Renal cortical epithelial cell (primary cell): ENCODE measurements around the gene ITPKB. TPM values are rescaled to one million over a fixed set of nuclear protein-coding genes. Genes with fewer than 3 reads are reported as not detected.

ENCODE experiments used
- DNase-seq: peaks from one replicate; pipeline ENCODE4 v3.0.0-alpha.2; 2011; ENCODE audit warnings: low read depth
- total RNA-seq: library from RNA; depleted of rRNA; stranded (reverse); fragments of >200 nt; gene quantifications from 2 replicates; pipeline ENCODE4 v1.2.3, GENCODE V29; 2014

ITPKB gene
- total RNA-seq, 1 donor from 2014 or later: 5.9 TPM

- no peak for DNase-seq
These were observed 73.4 kb downstream of the ITPKB start for GRCh38 chr1:226665505-226666163.

- DNase-seq: no peak
These were observed 74.5 kb downstream of the ITPKB start for GRCh38 chr1:226664413-226665101.

GRCh38 chr1:226663327-226663704 lies 75.8 kb downstream of the ITPKB start:
- DNase-seq: no peak

- peak; percentile 89 for DNase-seq
These were observed 76.3 kb downstream of the ITPKB start for GRCh38 chr1:226662642-226663326.

- no peak for DNase-seq
These were observed 77.1 kb downstream of the ITPKB start for GRCh38 chr1:226661965-226662364.

GRCh38 chr1:226661271-226661670 lies 77.8 kb downstream of the ITPKB start:
- no peak for DNase-seq

GRCh38 chr1:226660410-226661182 lies 78.5 kb downstream of the ITPKB start:
- no peak for DNase-seq

GRCh38 chr1:226659641-226660040 lies 79.4 kb downstream of the ITPKB start:
- no peak for DNase-seq

GRCh38 chr1:226659136-226659535 lies 79.9 kb downstream of the ITPKB start:
- no peak for DNase-seq

GRCh38 chr1:226658546-226659125 lies 80.4 kb downstream of the ITPKB start:
- DNase-seq: no peak

- DNase-seq: no peak
These were observed 81.1 kb downstream of the ITPKB start for GRCh38 chr1:226657895-226658545.

GRCh38 chr1:226656601-226657277 lies 82.3 kb downstream of the ITPKB start:
- no peak for DNase-seq

- no peak for DNase-seq
These were observed 82.9 kb downstream of the ITPKB start for GRCh38 chr1:226656201-226656600.

- DNase-seq: no peak
These were observed 83.6 kb downstream of the ITPKB start for GRCh38 chr1:226655251-226656163.

- no peak for DNase-seq
These were observed 84.4 kb downstream of the ITPKB start for GRCh38 chr1:226654668-226655055.

- no peak for DNase-seq
These were observed 84.9 kb downstream of the ITPKB start for GRCh38 chr1:226654046-226654667.

- no peak for DNase-seq
These were observed 85.7 kb downstream of the ITPKB start for GRCh38 chr1:226653311-226653921.

- no peak for DNase-seq
These were observed 86.5 kb downstream of the ITPKB start for GRCh38 chr1:226652613-226653012.

GRCh38 chr1:226651732-226652105 lies 87.4 kb downstream of the ITPKB start:
- no peak for DNase-seq
